H1 (cell line): ENCODE data around the gene ING5.
A peak's percentile ranks its signal among the peaks of the same experiment; 100 is the strongest.

ENCODE experiments used
- ATF2 ChIP-seq: IDR thresholded peaks from 2 replicates; pipeline ENCODE4 v1.6.1; 2012; ENCODE audit warnings: low read length, inconsistent platforms
- BCL11A ChIP-seq, 2 experiments: IDR thresholded peaks; one replicate each; pipeline ENCODE4 v1.6.1; 2011; ENCODE audit warnings: low read depth in 2 of 2, low read length in 2 of 2, mild to moderate bottlenecking in 2 of 2
- CHD2 ChIP-seq: IDR thresholded peaks from 2 replicates; pipeline ENCODE4 v1.6.1; 2012; ENCODE audit warnings: low read length, improper control_type of control experiment
- EZH2 ChIP-seq: fragments of 200-600 bp; sonication (generic); IDR thresholded peaks from 2 replicates; pipeline ENCODE4 v1.7.1; 2012; ENCODE audit warnings: low read depth, mild to moderate bottlenecking, moderate library complexity, low read length, inconsistent platforms; ENCODE audit not compliant: severe bottlenecking
- JUN ChIP-seq: IDR thresholded peaks from 2 replicates; pipeline ENCODE4 v1.6.1; 2011; ENCODE audit warnings: low read depth, mild to moderate bottlenecking, improper control_type of control experiment, low read length
- POLR2A ChIP-seq, 2 experiments: IDR thresholded peaks; 1 replicate in 1 of 2; 2 replicates in 1 of 2; pipeline ENCODE4 v1.6.1; 2011; ENCODE audit warnings: low read depth in 2 of 2, low read length in 2 of 2, mild to moderate bottlenecking in 2 of 2; ENCODE audit errors: control extremely low read depth in 1 of 2
- TAF1 ChIP-seq: IDR thresholded peaks from 2 replicates; pipeline ENCODE4 v1.6.1; 2011; ENCODE audit warnings: mild to moderate bottlenecking, low read depth, low read length
- TEAD4 ChIP-seq: IDR thresholded peaks from 2 replicates; pipeline ENCODE4 v1.6.1; 2012; ENCODE audit warnings: low read depth, low read length, inconsistent platforms, mixed read lengths
- TF ChIP-seq, protein P1 (sequence below), 3 experiments: IDR thresholded peaks; 1 replicate in 2 of 3; 2 replicates in 1 of 3; pipeline versions ENCODE4 v1.5.1 to v1.6.1; 2011; ENCODE audit warnings: low read length in 3 of 3, mild to moderate bottlenecking in 3 of 3, inconsistent platforms in 2 of 3, low read depth in 1 of 3, moderate library complexity in 1 of 3; ENCODE audit not compliant: insufficient read depth in 1 of 3; ENCODE audit errors: control extremely low read depth in 1 of 3

GRCh38 chr2:241673797-241674725 lies 27.8 kb upstream of the ING5 start:
- TF ChIP-seq EZH2 (no peak), TEAD4 (no peak), POLR2A (IDR thresholded peaks at IDR 0.05; ENCODE audit: control extremely low read depth in 1 of 2, low read depth in 2 of 2, low read length in 2 of 2) (no peak), JUN (no peak), CHD2 (no peak), BCL11A (IDR thresholded peaks at IDR 0.05; ENCODE audit: low read depth in 2 of 2, low read length in 2 of 2) (no peak), ATF2 (no peak), TAF1 (no peak)
- TF ChIP-seq, protein P1, sequence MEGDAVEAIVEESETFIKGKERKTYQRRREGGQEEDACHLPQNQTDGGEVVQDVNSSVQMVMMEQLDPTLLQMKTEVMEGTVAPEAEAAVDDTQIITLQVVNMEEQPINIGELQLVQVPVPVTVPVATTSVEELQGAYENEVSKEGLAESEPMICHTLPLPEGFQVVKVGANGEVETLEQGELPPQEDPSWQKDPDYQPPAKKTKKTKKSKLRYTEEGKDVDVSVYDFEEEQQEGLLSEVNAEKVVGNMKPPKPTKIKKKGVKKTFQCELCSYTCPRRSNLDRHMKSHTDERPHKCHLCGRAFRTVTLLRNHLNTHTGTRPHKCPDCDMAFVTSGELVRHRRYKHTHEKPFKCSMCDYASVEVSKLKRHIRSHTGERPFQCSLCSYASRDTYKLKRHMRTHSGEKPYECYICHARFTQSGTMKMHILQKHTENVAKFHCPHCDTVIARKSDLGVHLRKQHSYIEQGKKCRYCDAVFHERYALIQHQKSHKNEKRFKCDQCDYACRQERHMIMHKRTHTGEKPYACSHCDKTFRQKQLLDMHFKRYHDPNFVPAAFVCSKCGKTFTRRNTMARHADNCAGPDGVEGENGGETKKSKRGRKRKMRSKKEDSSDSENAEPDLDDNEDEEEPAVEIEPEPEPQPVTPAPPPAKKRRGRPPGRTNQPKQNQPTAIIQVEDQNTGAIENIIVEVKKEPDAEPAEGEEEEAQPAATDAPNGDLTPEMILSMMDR (IDR thresholded peaks at IDR 0.05; ENCODE audit: control extremely low read depth in 1 of 3, insufficient read depth in 1 of 3, low read depth in 1 of 3, low read length in 3 of 3) = peak in 2 of 3 experiments; percentile 26 to 34; a peak in 2 of 4 replicates
